Measurements from ENCODE around the gene PDE6H. TPM values are rescaled to one million over a fixed set of nuclear protein-coding genes. Genes with fewer than 3 reads are reported as not detected.

PDE6H gene
- total and polyA plus RNA-seq, 2 of the 8 experiments (the other 6 are each of a cell fraction or from before 2014, with no cell fraction given): not detected

GRCh38 chr12:14936224-14936861 is 36.5 kb upstream of the PDE6H start:
- Histone ChIP-seq H3K4me2 (ENCODE audit: insufficient read depth in 1 of 2, low read depth in 2 of 2, low read length in 2 of 2) (no peak overlapping the region), H2BK15ac (ENCODE audit: low read length) (no peak overlapping the region), H3K9me3 (ENCODE audit: insufficient read depth in 2 of 2, low read depth in 1 of 2, low read length in 1 of 2) (no peaks in the 10 kb centered on the region), H3K18ac (ENCODE audit: extremely low read depth, low read length) (no peak overlapping the region), H4K91ac (replicated peaks; ENCODE audit: insufficient read length, low read length) (no peak overlapping the region), H3K56ac (replicated peaks; ENCODE audit: insufficient read length, low read depth, low read length) (no peak overlapping the region), H3K4me3 (ENCODE audit: extremely low read depth in 1 of 4, insufficient read depth in 2 of 4, low read depth in 3 of 4, low read length in 4 of 4) (no peak overlapping the region), H3K4ac (replicated peaks; ENCODE audit: insufficient read length, low read depth, low read length) (no peak overlapping the region), H3K23me2 (ENCODE audit: low read depth, low read length) (no peaks in the 10 kb centered on the region), H4K20me1 (replicated peaks in 1 of 2; ENCODE audit: control insufficient read depth in 1 of 2, insufficient read depth in 2 of 2, low read length in 2 of 2) (no peaks in the 10 kb centered on the region), H3K4me1 (replicated peaks in 1 of 4; ENCODE audit: control insufficient read depth in 3 of 4, insufficient read depth in 4 of 4, low read length in 3 of 4) (no peaks in the 10 kb centered on the region), H2BK20ac (ENCODE audit: low read length) (no peak overlapping the region), H2AFZ (ENCODE audit: low read length) (peak overlapping the region; percentile 19; the same call in 1 of the 2 replicates), H3K23ac (ENCODE audit: insufficient read length) (no peak overlapping the region), H4K5ac (ENCODE audit: insufficient read length, low read depth, low read length) (no peak overlapping the region), H3K36me3 (ENCODE audit: control insufficient read depth in 2 of 4, insufficient read depth in 4 of 4, low read length in 3 of 4) (no peaks in the 10 kb centered on the region), H2AK5ac (ENCODE audit: low read depth, low read length) (no peak overlapping the region), H2BK12ac (ENCODE audit: low read depth, low read length) (no peak overlapping the region), H3K9ac (replicated peaks in 1 of 4; ENCODE audit: extremely low read depth in 1 of 4, low read depth in 3 of 4, low read length in 3 of 4) (no peak overlapping the region), H2BK120ac (replicated peaks; ENCODE audit: low read depth, low read length) (no peak overlapping the region), H2BK5ac (ENCODE audit: low read depth, low read length) (no peak overlapping the region), H3K79me2 (ENCODE audit: control insufficient read depth in 1 of 2, insufficient read depth in 2 of 2, low read length in 2 of 2) (no peaks in the 10 kb centered on the region), H3K79me1 (ENCODE audit: low read depth, low read length) (no peaks in the 10 kb centered on the region), H3K14ac (ENCODE audit: insufficient read length) (no peak overlapping the region), H3K27me3 (replicated peaks in 1 of 4; ENCODE audit: control insufficient read depth in 3 of 4, extremely low read depth in 1 of 4, insufficient read depth in 3 of 4, low read length in 3 of 4) (no peaks in the 10 kb centered on the region), H4K8ac (ENCODE audit: extremely low read depth, insufficient read depth, low read length) (no peak overlapping the region), H3K27ac (ENCODE audit: low read depth, low read length) (no peak overlapping the region)
- ChIA-PET CTCF (ENCODE audit: partially characterized antibody) (interaction anchor here (0.6 to 3.5 kb wide), 42 partner anchors 9 to 225 kb away, joined by 3 to 23 read pairs (median 5); partner anchors contain the start of genes ARHGDIB, ART4 and PDE6H), POLR2A (ENCODE audit: partially characterized antibody) (interaction anchor here (1.3 kb wide), 1 partner anchor 43 kb away, joined by 3 read pairs; no protein-coding TSS in a partner anchor)
- WGBS, 2 experiments (ENCODE audit: extremely low coverage in 1 of 2, insufficient coverage in 1 of 2, insufficient read length in 1 of 2, insufficient replicate concordance in 2 of 2, low coverage in 1 of 2, low lambda C conversion rate in 2 of 2, missing lambda C conversion rate in 1 of 2): 77% methylated on average over 6 of the region's 6 CpGs; no CpG with 5 or more reads in 1 of the 2 experiments
- FAIRE-seq (peak; percentile 84), DNase-seq (ENCODE audit: low read depth in 1 of 2, low spot score in 2 of 2) (peak in 1 of 2 experiments; percentile 51)
- peak; percentile 60 for TF ChIP-seq RAD21 (IDR thresholded peaks at IDR 0.05 in 1 of 2, conservative IDR thresholded peaks at IDR 0.05 in 1 of 2; ENCODE audit: low read depth in 2 of 2, low read length in 2 of 2)
- TF ChIP-seq KDM5A (IDR thresholded peaks at IDR 0.05; ENCODE audit: low read length): no peak
- TF ChIP-seq CREB1 (IDR thresholded peaks at IDR 0.05): no peak
- 0 out of 2 replicates have a peak, but pooled peaks have one; percentile 4 for TF ChIP-seq YY1 (IDR thresholded peaks at IDR 0.05; ENCODE audit: low read depth, low read length)
- no peak for TF ChIP-seq RFX5 (IDR thresholded peaks at IDR 0.05; ENCODE audit: borderline replicate concordance, low read depth, low read length)
- no peak for TF ChIP-seq TAF1 (IDR thresholded peaks at IDR 0.05; ENCODE audit: low read depth, low read length)
- TF ChIP-seq RNF2 (IDR thresholded peaks at IDR 0.05; ENCODE audit: borderline replicate concordance, low read depth, low read length, missing control alignments, poor library complexity, severe bottlenecking): no peak
- peak; percentile 61 to 87 (median 84) for TF ChIP-seq CTCF (IDR thresholded peaks at IDR 0.05; ENCODE audit: control extremely low read depth in 1 of 3, insufficient read depth in 1 of 3, low read depth in 1 of 3, low read length in 3 of 3)
- no peak for TF ChIP-seq RBBP5 (IDR thresholded peaks at IDR 0.05; ENCODE audit: borderline replicate concordance, low read depth, low read length)
- TF ChIP-seq SRF (IDR thresholded peaks at IDR 0.05; ENCODE audit: low read depth, low read length): no peak

Data from H1 (cell line).